Suprapubic skin (tissue), 4 donors: Measurements from ENCODE around the gene DDX11. TPM values are rescaled to one million over a fixed set of nuclear protein-coding genes. Genes with fewer than 3 reads are reported as not detected.
"Not testable (repeated sequence)": the region's sequence is repeated elsewhere in the genome, so short reads cannot be mapped to it uniquely, and the experiment has no call there.

Source experiments
- DNase-seq, 2 donors: peaks; one replicate each; pipeline ENCODE4 v3.0.0-alpha.2; 2019; ENCODE audit warnings: low spot score in 2 of 2
- H3K27ac ChIP-seq: fragments of 200-600 bp; sonication (generic); one replicate; pipeline ENCODE4 v1.5.1; 2019
- H3K27me3 ChIP-seq: fragments of 200-600 bp; sonication (generic); one replicate; pipeline ENCODE4 v1.5.1; 2019
- H3K36me3 ChIP-seq: fragments of 200-600 bp; sonication (generic); one replicate; pipeline ENCODE4 v1.5.1; 2019
- H3K4me1 ChIP-seq: fragments of 200-600 bp; sonication (generic); one replicate; pipeline ENCODE4 v1.5.1; 2019
- H3K4me3 ChIP-seq: fragments of 200-600 bp; sonication (generic); one replicate; pipeline ENCODE4 v1.5.1; 2019; ENCODE audit warnings: mild to moderate bottlenecking
- H3K9me3 ChIP-seq: fragments of 200-600 bp; sonication (generic); one replicate; pipeline ENCODE4 v1.5.1; 2019
- EP300 ChIP-seq: sonication (generic); formaldehyde crosslinking; IDR thresholded peaks from one replicate; pipeline ENCODE4 v1.6.1; 2017; ENCODE audit warnings: antibody characterized with exemption
- POLR2A ChIP-seq, 2 donors: fragments of 450-650 bp; IDR thresholded peaks; one replicate each; pipeline ENCODE4 v1.6.1; 2017; ENCODE audit warnings: antibody characterized with exemption in 2 of 2, mild to moderate bottlenecking in 2 of 2, moderate library complexity in 2 of 2
- POLR2AphosphoS5 ChIP-seq, 3 donors: sonication (generic); formaldehyde crosslinking; IDR thresholded peaks; one replicate each; pipeline ENCODE4 v1.6.1; 2017; ENCODE audit warnings: antibody characterized with exemption in 3 of 3
- WGBS: methylation state at CpG from one replicate; pipeline ENCODE4 v1.1.5; 2018; 5-methylcytosine and 5-hydroxymethylcytosine counted together
- total RNA-seq, 4 donors: library from RNA; depleted of rRNA; stranded (reverse); fragments of >200 nt; gene quantifications; one replicate each; pipeline ENCODE4 v1.1.0, GENCODE V29; 2016
- TF ChIP-seq, protein P1 (sequence below), 2 donors: fragments of 200-600 bp in 1 of 2; fragments of 450-650 bp in 1 of 2; sonication (generic) in 1 of 2; IDR thresholded peaks; one replicate each; pipeline ENCODE4 v1.5.1; 2016 to 2019; ENCODE audit warnings: antibody characterized with exemption in 2 of 2, mild to moderate bottlenecking in 1 of 2, moderate library complexity in 1 of 2

Gene DDX11
- total RNA-seq, 4 donors from 2014 or later = 13.0 to 81.6 (median 46.0) TPM

DNA sequence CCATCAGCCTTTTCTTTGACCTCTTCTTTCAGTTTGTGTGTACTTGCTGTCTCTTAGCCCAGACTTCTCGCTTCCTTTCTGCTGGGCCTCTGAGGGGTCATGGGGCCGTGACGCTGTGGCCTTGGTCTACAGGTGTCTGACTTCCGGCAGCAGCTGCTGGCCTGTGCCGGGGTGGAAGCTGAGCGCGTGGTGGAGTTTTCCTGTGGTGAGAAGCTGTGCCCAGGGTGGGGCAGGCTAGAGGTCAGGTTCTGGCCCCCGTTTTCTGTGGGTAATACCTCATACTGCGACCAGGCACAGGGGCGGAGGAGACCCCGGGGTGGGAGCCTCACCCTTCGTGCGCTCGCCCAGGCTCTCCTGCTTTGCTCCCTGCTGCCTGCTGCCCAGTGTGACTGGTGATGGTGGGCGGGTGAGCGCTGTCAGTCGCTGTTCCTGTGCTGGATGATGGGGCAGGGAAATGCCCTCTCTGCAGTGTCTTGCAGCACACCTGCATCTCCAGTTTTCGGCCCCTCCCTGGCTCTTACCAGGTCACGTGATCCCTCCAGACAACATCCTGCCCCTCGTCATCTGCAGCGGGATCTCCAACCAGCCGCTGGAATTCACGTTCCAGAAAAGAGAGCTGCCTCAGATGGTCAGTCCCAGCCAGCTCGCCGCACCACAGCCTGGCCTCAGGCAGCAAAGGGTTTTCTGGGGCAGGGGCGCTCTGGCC is 27.0 kb downstream of the DDX11 start:
- not testable (repeated sequence) for H3K4me3 ChIP-seq, H3K4me1 ChIP-seq, H3K27me3 ChIP-seq, H3K27ac ChIP-seq, H3K9me3 ChIP-seq
- 83% methylated on average over 13 of the region's 26 CpGs for WGBS
- H3K36me3 ChIP-seq = peaks cover 72% of the 10 kb centered on the region
- DNase-seq = peak in 1 of 2 donors; percentile 55

GRCh38 chr12:31102125-31102524 is 28.5 kb downstream of the DDX11 start:
- DNase-seq, H3K4me1 ChIP-seq, H3K4me3 ChIP-seq, H3K9me3 ChIP-seq, H3K27ac ChIP-seq, H3K27me3 ChIP-seq: not testable (repeated sequence)
- peaks cover 58% of the 10 kb centered on the region for H3K36me3 ChIP-seq
- WGBS = no CpG with 5 or more reads among the region's 8 CpGs

DNA sequence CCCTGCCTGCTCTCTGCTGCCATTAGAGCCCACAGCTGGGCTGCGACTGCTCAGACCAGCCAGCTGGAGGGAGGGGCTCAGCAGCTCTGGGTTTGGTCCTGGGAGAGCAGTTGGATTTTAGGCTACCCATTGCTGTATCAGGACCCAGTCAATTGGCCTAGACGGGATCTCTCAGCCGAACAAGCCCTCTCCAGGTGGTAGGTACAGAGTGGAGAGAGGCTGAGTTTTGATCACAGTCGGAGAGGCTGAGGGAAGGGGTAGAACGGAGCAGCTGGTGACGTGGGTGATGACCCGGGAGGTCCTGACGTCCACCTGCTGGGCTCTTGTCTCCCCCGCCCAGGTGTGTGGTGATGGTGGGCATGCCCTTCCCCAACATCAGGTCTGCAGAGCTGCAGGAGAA is 28.9 kb downstream of the DDX11 start:
- not testable (repeated sequence) for H3K27me3 ChIP-seq, H3K9me3 ChIP-seq, H3K4me1 ChIP-seq, H3K4me3 ChIP-seq, H3K27ac ChIP-seq, DNase-seq
- peaks cover 56% of the 10 kb centered on the region for H3K36me3 ChIP-seq
- 96% methylated on average over 7 of the region's 9 CpGs for WGBS

DNA sequence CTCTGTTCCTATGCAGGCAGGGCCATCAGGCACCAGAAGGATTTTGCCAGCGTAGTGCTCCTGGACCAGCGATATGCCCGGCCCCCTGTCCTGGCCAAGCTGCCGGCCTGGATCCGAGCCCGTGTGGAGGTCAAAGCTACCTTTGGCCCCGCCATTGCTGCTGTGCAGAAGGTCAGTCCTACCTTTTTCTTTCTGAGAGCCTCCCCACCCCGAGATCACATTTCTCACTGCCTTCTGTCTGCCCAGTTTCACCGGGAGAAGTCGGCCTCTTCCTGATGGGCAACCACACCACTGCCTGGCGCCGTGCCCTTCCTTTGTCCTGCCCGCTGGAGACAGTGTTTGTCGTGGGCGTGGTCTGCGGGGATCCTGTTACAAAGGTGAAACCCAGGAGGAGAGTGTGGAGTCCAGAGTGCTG is 29.9 kb downstream of the DDX11 start:
- DNase-seq, H3K4me3 ChIP-seq, H3K27me3 ChIP-seq, H3K4me1 ChIP-seq, H3K9me3 ChIP-seq, H3K27ac ChIP-seq: not testable (repeated sequence)
- 80% methylated on average over 16 of the region's 16 CpGs for WGBS
- H3K36me3 ChIP-seq = peaks cover 46% of the 10 kb centered on the region

- H3K27ac ChIP-seq, H3K4me3 ChIP-seq, H3K4me1 ChIP-seq, DNase-seq, H3K27me3 ChIP-seq, H3K9me3 ChIP-seq: not testable (repeated sequence)
- 60% methylated on average over 3 of the region's 4 CpGs for WGBS
- H3K36me3 ChIP-seq = peaks cover 44% of the 10 kb centered on the region
These were observed 30.6 kb downstream of the DDX11 start for GRCh38 chr12:31104220-31104619.

GRCh38 chr12:31104773-31105172 is 31.1 kb downstream of the DDX11 start:
- H3K9me3 ChIP-seq, H3K27me3 ChIP-seq, DNase-seq, H3K4me1 ChIP-seq, H3K4me3 ChIP-seq, H3K27ac ChIP-seq: not testable (repeated sequence)
- H3K36me3 ChIP-seq = peaks cover 44% of the 10 kb centered on the region
- WGBS = 80% methylated on average over 1 of the region's 14 CpGs

DNA sequence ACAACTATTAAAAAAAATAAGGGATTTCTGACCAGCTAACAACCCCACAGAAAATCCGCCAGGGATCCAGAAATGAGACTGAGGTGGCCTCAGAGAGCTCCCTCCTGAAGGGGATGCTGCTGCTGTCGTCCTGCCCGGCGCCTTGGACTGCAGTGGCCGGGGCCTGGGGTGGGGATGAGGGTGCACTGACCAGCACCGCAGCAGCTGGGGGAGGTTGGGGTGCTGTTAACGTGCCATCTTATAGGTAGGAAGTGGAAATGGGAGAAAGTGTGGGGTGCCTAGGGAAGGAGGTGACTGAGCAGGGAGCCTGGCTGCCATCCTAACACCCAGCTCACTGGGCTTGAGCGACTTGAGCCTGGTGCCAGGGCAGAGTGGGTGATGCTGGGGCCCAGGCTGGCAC is 32.0 kb downstream of the DDX11 start:
- DNase-seq = no peak
- no peaks in the 10 kb centered on the region for H3K27me3 ChIP-seq
- H3K9me3 ChIP-seq = no peaks in the 10 kb centered on the region
- H3K36me3 ChIP-seq = peaks cover 40% of the 10 kb centered on the region
- H3K27ac ChIP-seq = no peak overlapping the region
- TF ChIP-seq, protein P1, sequence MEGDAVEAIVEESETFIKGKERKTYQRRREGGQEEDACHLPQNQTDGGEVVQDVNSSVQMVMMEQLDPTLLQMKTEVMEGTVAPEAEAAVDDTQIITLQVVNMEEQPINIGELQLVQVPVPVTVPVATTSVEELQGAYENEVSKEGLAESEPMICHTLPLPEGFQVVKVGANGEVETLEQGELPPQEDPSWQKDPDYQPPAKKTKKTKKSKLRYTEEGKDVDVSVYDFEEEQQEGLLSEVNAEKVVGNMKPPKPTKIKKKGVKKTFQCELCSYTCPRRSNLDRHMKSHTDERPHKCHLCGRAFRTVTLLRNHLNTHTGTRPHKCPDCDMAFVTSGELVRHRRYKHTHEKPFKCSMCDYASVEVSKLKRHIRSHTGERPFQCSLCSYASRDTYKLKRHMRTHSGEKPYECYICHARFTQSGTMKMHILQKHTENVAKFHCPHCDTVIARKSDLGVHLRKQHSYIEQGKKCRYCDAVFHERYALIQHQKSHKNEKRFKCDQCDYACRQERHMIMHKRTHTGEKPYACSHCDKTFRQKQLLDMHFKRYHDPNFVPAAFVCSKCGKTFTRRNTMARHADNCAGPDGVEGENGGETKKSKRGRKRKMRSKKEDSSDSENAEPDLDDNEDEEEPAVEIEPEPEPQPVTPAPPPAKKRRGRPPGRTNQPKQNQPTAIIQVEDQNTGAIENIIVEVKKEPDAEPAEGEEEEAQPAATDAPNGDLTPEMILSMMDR (IDR thresholded peaks at IDR 0.05) = no peak
- no peak for TF ChIP-seq EP300
- TF ChIP-seq POLR2A (IDR thresholded peaks at IDR 0.05) = no peak
- no peak for TF ChIP-seq POLR2AphosphoS5 (IDR thresholded peaks at IDR 0.05)
- H3K4me3 ChIP-seq = no peak overlapping the region
- 76% methylated on average over 7 of the region's 8 CpGs for WGBS
- no peaks in the 10 kb centered on the region for H3K4me1 ChIP-seq

DNA sequence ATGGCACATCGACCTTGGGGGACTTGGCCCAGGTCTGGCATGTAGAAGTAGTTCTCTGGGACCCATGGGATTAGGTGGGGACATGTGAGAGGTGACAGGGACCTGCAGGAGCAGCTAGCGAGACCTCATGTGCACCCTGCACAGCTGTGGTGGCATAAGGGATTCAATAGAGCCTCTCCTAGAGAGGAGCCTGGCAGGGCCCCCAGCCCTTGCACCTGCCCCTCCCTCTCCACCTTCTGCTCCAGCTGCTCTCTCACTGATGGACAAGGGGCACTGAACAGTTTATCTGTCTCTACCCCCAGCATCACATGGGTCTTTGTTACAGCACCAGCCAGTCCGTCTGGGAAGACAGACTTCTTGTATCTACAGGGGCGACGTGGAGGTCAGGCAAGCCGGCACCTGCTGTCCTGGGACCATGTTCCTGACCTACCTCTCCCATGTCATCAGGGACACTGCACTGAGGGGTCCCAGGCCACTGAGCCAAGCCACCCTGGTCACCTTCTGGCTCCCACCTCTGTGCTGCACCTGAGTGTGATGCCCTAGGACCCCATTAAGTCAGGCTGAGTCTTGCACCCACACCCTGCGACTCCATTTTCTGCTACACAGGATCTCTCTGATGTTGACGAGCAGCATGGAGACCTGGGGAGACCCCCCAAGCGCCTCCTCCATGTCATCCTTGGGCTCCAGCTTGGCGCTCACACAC is 32.6 kb downstream of the DDX11 start:
- no peak overlapping the region for H3K4me3 ChIP-seq
- no peaks in the 10 kb centered on the region for H3K4me1 ChIP-seq
- no peak overlapping the region for H3K27ac ChIP-seq
- 100% methylated on average over 1 of the region's 10 CpGs for WGBS
- H3K36me3 ChIP-seq = peaks cover 34% of the 10 kb centered on the region
- no peak for TF ChIP-seq EP300
- TF ChIP-seq, protein P1 (IDR thresholded peaks at IDR 0.05) = no peak
- no peak for TF ChIP-seq POLR2AphosphoS5 (IDR thresholded peaks at IDR 0.05)
- no peak for TF ChIP-seq POLR2A (IDR thresholded peaks at IDR 0.05)
- no peaks in the 10 kb centered on the region for H3K27me3 ChIP-seq
- no peaks in the 10 kb centered on the region for H3K9me3 ChIP-seq
- DNase-seq = no peak

DNA sequence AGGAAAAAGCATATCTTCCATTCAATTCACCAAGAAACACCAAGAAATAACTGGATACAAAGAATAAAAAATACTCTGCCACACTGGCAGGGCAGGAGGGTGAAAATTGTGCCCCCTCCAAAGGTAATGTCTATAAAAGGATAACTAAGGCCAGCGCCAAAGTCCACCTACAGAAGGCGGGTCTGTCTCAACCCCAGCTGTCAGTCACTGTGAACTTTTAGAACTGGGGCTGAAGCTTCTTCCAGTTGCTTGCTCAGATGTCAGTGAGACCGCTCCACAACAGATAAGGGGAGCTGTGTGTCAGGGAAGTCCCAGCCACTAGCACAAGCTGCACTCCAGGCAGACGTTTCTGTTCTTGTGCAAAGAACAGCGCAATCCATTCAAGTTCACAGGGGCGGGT is 36.1 kb downstream of the DDX11 start:
- H3K4me3 ChIP-seq, H3K4me1 ChIP-seq, H3K9me3 ChIP-seq, H3K36me3 ChIP-seq, H3K27me3 ChIP-seq, H3K27ac ChIP-seq, DNase-seq: not testable (repeated sequence)
- 81% methylated on average over 5 of the region's 6 CpGs for WGBS

DNA sequence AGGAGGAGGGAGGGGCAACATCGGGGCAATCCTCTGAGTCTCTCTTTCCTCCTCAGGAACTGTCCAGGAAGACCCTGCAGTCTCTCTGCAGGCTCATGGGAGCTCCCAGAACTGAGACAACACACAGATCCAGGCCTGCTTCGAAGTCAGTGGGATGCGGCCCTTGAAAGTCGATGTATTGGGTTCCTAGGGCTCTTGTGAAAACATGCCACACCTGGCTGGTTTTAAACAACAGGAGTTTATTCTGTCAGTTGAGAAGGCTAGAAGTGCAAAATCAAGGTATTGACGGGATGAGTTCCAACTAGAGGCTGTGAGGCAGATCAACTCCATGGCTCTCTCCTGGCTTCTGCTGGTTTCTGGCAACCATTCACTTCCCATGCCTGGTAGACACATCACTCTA is 36.6 kb downstream of the DDX11 start:
- H3K4me3 ChIP-seq, H3K27me3 ChIP-seq, H3K4me1 ChIP-seq, H3K36me3 ChIP-seq, H3K9me3 ChIP-seq, H3K27ac ChIP-seq, DNase-seq: not testable (repeated sequence)
- 57% methylated on average over 3 of the region's 5 CpGs for WGBS

- not testable (repeated sequence) for DNase-seq, H3K9me3 ChIP-seq, H3K36me3 ChIP-seq, H3K4me3 ChIP-seq, H3K27ac ChIP-seq
- Histone ChIP-seq H3K4me1 (peaks cover 30% of the 10 kb centered on the region), H3K27me3 (peaks cover 32% of the 10 kb centered on the region)
- 94% methylated on average over 2 of the region's 3 CpGs for WGBS
These were observed 41.5 kb downstream of the DDX11 start for GRCh38 chr12:31115092-31115601.
